Measurements from ENCODE around the gene BACH2. TPM values are rescaled to one million over a fixed set of nuclear protein-coding genes. Genes with fewer than 3 reads are reported as not detected.

BACH2 gene
- total and polyA plus RNA-seq, 10 of the 15 experiments (the other 5 are each of a cell fraction or from before 2014, with no cell fraction given): 0.03 to 0.28 (median 0.04) TPM; not detected in 3

DNA sequence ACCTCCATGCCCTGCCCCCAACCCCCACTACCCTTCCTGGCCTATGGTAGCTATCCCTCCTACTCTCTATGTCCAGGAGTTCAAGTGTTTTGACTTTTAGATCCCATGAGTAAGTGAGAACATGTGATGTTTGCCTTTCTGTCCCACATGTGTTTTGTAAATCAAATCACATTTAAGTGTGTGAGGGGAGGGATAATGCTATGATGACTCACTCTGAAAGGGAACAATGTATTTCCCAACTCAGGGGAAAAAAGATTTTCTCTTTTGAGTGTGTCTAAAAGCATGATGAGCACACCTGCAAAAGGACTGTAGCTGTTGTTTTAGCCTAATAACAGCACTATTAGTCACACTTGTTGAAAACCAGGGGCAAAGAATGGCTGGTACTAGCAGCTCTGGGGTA lies 208.6 kb downstream of the BACH2 start:
- TF ChIP-seq SREBF1 (IDR thresholded peaks at IDR 0.05; ENCODE audit: low read length) (no peak), HCFC1 (IDR thresholded peaks at IDR 0.05; ENCODE audit: low read length) (no peak), ZNF207 (IDR thresholded peaks at IDR 0.05; ENCODE audit: borderline replicate concordance) (no peak), PAX5 (IDR thresholded peaks at IDR 0.05; ENCODE audit: borderline replicate concordance, low read depth, low read length) (no peak), HDAC2 (IDR thresholded peaks at IDR 0.05) (no peak), NFXL1 (IDR thresholded peaks at IDR 0.05; ENCODE audit: borderline replicate concordance) (no peak), CBX3 (IDR thresholded peaks at IDR 0.05; ENCODE audit: borderline replicate concordance, low read depth) (no peak), WRNIP1 (IDR thresholded peaks at IDR 0.05; ENCODE audit: borderline replicate concordance, low read depth, low read length) (no peak), NR2C1 (IDR thresholded peaks at IDR 0.05) (no peak), SREBF2 (IDR thresholded peaks at IDR 0.05; ENCODE audit: low read length) (no peak)
- TF ChIP-seq, protein P1, sequence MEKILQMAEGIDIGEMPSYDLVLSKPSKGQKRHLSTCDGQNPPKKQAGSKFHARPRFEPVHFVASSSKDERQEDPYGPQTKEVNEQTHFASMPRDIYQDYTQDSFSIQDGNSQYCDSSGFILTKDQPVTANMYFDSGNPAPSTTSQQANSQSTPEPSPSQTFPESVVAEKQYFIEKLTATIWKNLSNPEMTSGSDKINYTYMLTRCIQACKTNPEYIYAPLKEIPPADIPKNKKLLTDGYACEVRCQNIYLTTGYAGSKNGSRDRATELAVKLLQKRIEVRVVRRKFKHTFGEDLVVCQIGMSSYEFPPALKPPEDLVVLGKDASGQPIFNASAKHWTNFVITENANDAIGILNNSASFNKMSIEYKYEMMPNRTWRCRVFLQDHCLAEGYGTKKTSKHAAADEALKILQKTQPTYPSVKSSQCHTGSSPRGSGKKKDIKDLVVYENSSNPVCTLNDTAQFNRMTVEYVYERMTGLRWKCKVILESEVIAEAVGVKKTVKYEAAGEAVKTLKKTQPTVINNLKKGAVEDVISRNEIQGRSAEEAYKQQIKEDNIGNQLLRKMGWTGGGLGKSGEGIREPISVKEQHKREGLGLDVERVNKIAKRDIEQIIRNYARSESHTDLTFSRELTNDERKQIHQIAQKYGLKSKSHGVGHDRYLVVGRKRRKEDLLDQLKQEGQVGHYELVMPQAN (conservative IDR thresholded peaks at IDR 0.05): no peak
- TF ChIP-seq, protein P2, sequence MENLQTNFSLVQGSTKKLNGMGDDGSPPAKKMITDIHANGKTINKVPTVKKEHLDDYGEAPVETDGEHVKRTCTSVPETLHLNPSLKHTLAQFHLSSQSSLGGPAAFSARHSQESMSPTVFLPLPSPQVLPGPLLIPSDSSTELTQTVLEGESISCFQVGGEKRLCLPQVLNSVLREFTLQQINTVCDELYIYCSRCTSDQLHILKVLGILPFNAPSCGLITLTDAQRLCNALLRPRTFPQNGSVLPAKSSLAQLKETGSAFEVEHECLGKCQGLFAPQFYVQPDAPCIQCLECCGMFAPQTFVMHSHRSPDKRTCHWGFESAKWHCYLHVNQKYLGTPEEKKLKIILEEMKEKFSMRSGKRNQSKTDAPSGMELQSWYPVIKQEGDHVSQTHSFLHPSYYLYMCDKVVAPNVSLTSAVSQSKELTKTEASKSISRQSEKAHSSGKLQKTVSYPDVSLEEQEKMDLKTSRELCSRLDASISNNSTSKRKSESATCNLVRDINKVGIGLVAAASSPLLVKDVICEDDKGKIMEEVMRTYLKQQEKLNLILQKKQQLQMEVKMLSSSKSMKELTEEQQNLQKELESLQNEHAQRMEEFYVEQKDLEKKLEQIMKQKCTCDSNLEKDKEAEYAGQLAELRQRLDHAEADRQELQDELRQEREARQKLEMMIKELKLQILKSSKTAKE (IDR thresholded peaks at IDR 0.05; ENCODE audit: low read depth, poor library complexity, severe bottlenecking): no peak
- TF ChIP-seq, protein P3, sequence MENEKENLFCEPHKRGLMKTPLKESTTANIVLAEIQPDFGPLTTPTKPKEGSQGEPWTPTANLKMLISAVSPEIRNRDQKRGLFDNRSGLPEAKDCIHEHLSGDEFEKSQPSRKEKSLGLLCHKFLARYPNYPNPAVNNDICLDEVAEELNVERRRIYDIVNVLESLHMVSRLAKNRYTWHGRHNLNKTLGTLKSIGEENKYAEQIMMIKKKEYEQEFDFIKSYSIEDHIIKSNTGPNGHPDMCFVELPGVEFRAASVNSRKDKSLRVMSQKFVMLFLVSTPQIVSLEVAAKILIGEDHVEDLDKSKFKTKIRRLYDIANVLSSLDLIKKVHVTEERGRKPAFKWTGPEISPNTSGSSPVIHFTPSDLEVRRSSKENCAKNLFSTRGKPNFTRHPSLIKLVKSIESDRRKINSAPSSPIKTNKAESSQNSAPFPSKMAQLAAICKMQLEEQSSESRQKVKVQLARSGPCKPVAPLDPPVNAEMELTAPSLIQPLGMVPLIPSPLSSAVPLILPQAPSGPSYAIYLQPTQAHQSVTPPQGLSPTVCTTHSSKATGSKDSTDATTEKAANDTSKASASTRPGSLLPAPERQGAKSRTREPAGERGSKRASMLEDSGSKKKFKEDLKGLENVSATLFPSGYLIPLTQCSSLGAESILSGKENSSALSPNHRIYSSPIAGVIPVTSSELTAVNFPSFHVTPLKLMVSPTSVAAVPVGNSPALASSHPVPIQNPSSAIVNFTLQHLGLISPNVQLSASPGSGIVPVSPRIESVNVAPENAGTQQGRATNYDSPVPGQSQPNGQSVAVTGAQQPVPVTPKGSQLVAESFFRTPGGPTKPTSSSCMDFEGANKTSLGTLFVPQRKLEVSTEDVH (IDR thresholded peaks at IDR 0.05; ENCODE audit: low read depth, partially characterized antibody): no peak
- Histone ChIP-seq H3K79me2 (ENCODE audit: control insufficient read depth, insufficient read depth, low read length) (no peaks in the 10 kb centered on the region), H3K9me3 (replicated peaks; ENCODE audit: control insufficient read depth, insufficient read depth, low read length) (no peaks in the 10 kb centered on the region), H3K27me3 (replicated peaks in 1 of 2; ENCODE audit: control insufficient read depth in 2 of 2, insufficient read depth in 2 of 2, low read length in 1 of 2) (peaks cover 0 to 2% of the 10 kb centered on the region in 2 experiments; a peak in 2 of 4 replicates), H3K9ac (ENCODE audit: control insufficient read depth, insufficient read depth, low read length) (no peak overlapping the region), H3K4me2 (ENCODE audit: control insufficient read depth, insufficient read depth) (no peak overlapping the region), H3K36me3 (ENCODE audit: control insufficient read depth in 2 of 2, insufficient read depth in 2 of 2, low read length in 1 of 2) (no peaks in the 10 kb centered on the region), H2AFZ (ENCODE audit: control insufficient read depth, low read depth, low read length) (no peak overlapping the region), H3K4me1 (ENCODE audit: control insufficient read depth, insufficient read depth, low read length) (no peaks in the 10 kb centered on the region; the same call in 1 of the 2 replicates), H3K27ac (ENCODE audit: control insufficient read depth, insufficient read depth) (no peak overlapping the region), H3K4me3 (no peak overlapping the region), H4K20me1 (ENCODE audit: control insufficient read depth, insufficient read depth) (no peaks in the 10 kb centered on the region)
- CTCF ChIA-PET: no interaction called here
- in situ Hi-C loops (cut with MboI): no loop called here
- DNase-seq (ENCODE audit: low read depth, low spot score) (no peak), FAIRE-seq (no peak), ATAC-seq (no peak)
- intact Hi-C loops (cut with micrococcal nuclease; ENCODE audit: unreplicated experiment): no loop called here
- no TSS peak for BruUV-seq (replicated peaks)
- RAD21 ChIA-PET (ENCODE audit: unreplicated experiment): no interaction called here
- POLR2A ChIA-PET: no interaction called here
- SMC1A ChIA-PET (ENCODE audit: uncharacterized antibody, unreplicated experiment): no interaction called here
